GM12891 (cell line): ENCODE measurements around the gene TMEM164.

Experiments used
- PAX5 ChIP-seq: IDR thresholded peaks from 2 replicates; pipeline ENCODE4 v1.6.1; 2011; ENCODE audit warnings: low read length, moderate library complexity, mild to moderate bottlenecking; ENCODE audit not compliant: insufficient read depth, severe bottlenecking
- POLR2A ChIP-seq: IDR thresholded peaks from 2 replicates; pipeline ENCODE4 v1.6.1; 2011; ENCODE audit warnings: low read depth, low read length, control low read depth
- POLR2AphosphoS5 ChIP-seq: IDR thresholded peaks from 2 replicates; pipeline ENCODE4 v1.6.1; 2011; ENCODE audit warnings: low read depth, low read length, control low read depth
- POU2F2 ChIP-seq: IDR thresholded peaks from 2 replicates; pipeline ENCODE4 v1.6.1; 2011; ENCODE audit warnings: low read depth, mild to moderate bottlenecking, control low read depth, low read length, moderate library complexity
- SPI1 ChIP-seq: IDR thresholded peaks from 2 replicates; pipeline ENCODE4 v1.6.1; 2011; ENCODE audit warnings: low read depth, low read length, control low read depth
- TAF1 ChIP-seq: IDR thresholded peaks from 2 replicates; pipeline ENCODE4 v1.6.1; 2011; ENCODE audit warnings: low read depth, low read length, control low read depth

GRCh38 chrX:109967156-109967555 lies 35.8 kb upstream of the TMEM164 start:
- no peak for TF ChIP-seq POLR2A
- TF ChIP-seq TAF1 = no peak
- no peak for TF ChIP-seq POLR2AphosphoS5
- no peak for TF ChIP-seq SPI1
- no peak for TF ChIP-seq POU2F2
- TF ChIP-seq PAX5 = no peak
